K562 (cell line): Measurements from ENCODE around the gene REG4. TPM values are rescaled to one million over a fixed set of nuclear protein-coding genes. Genes with fewer than 3 reads are reported as not detected.

ENCODE experiments used
- ATAC-seq: fragments of 200-7000 bp; cut with Tn5 transposase; 3 replicates; pipeline ENCODE4 v1.9.1; 2020; ENCODE audit warnings: moderate library complexity
- BruUV-seq: library from RNA; stranded (reverse); fragments of 400-500 nt; replicated peaks from 2 replicates; lab custom pipeline; 2021; lab: Mats Ljungman, UMichigan
- CTCF ChIA-PET: fragments of 300-600 bp; formaldehyde crosslinking; extraction: SDS; loops from one replicate; lab custom pipeline; 2021; ENCODE audit warnings: low intra/inter-chr PET ratio; lab: Yijun Ruan, JAX
- POLR2A ChIA-PET: fragments of 300-600, 350-650 bp; sonication (Branson Sonifier 250); formaldehyde crosslinking; extraction: SDS; loops from one replicate; lab custom pipeline; 2021; ENCODE audit warnings: antibody characterized with exemption, inconsistent platforms; lab: Yijun Ruan, JAX
- DNase-seq, 4 experiments: peaks; one replicate each; pipeline versions ENCODE4 v3.0.0 to v3.0.0-alpha.2; 2011 to 2018; ENCODE audit warnings: low spot score in 3 of 4, mixed read lengths in 3 of 4; ENCODE audit errors: extremely low read depth in 1 of 4
- FAIRE-seq: peaks from 2 replicates; lab custom pipeline; 2011; peaks lifted over from hg19 to GRCh38; lab: Jason Lieb, UNC
- H2AFZ ChIP-seq: 2 replicates; pipeline ENCODE4 v1.6.0; 2011; ENCODE audit warnings: low read depth, low read length, control low read depth, inconsistent platforms
- H3K27ac ChIP-seq: fragments of 200-600 bp; 3 replicates; pipeline ENCODE4 v1.8.0; 2011; ENCODE audit warnings: low read depth, mild to moderate bottlenecking, control low read depth, inconsistent platforms, low read length, moderate library complexity, mixed read lengths; ENCODE audit errors: extremely low read depth
- H3K27me3 ChIP-seq, 2 experiments: fragments of 300-600 bp in 1 of 2; 2 replicates in 1 of 2; 3 replicates in 1 of 2; pipeline versions ENCODE4 v1.6.0 to v1.8.0; 2011; ENCODE audit warnings: inconsistent platforms in 2 of 2, low read length in 2 of 2, mild to moderate bottlenecking in 1 of 2, mixed read lengths in 1 of 2, moderate library complexity in 1 of 2; ENCODE audit not compliant: control insufficient read depth in 2 of 2, insufficient read depth in 2 of 2
- H3K36me3 ChIP-seq: fragments of 300-600 bp; 3 replicates; pipeline ENCODE4 v1.8.0; 2011; ENCODE audit warnings: mild to moderate bottlenecking, low read length, inconsistent platforms; ENCODE audit not compliant: control insufficient read depth, insufficient read depth
- H3K4me1 ChIP-seq, 2 experiments: fragments of 200-600 bp in 1 of 2; replicated peaks in 1 of 2; 2 replicates in 1 of 2; 3 replicates in 1 of 2; pipeline versions ENCODE4 v1.5.1 to v1.8.0; 2011; ENCODE audit warnings: inconsistent platforms in 2 of 2, low read length in 2 of 2, mild to moderate bottlenecking in 1 of 2, mixed read lengths in 1 of 2, moderate library complexity in 1 of 2; ENCODE audit not compliant: control insufficient read depth in 2 of 2, insufficient read depth in 2 of 2
- H3K4me2 ChIP-seq: 2 replicates; pipeline ENCODE4 v1.6.1; 2011; ENCODE audit warnings: low read length, control low read depth, inconsistent platforms, mixed read lengths; ENCODE audit not compliant: insufficient read depth
- H3K4me3 ChIP-seq: fragments of 200-600 bp; sonication (generic), shearing (Covaris generic); 2 replicates; pipeline ENCODE4 v1.5.1; 2016; ENCODE audit warnings: control low read depth, inconsistent platforms
- H3K79me2 ChIP-seq: fragments of 200-600 bp; 3 replicates; pipeline ENCODE4 v1.8.0; 2011; ENCODE audit warnings: low read length, inconsistent platforms; ENCODE audit not compliant: control insufficient read depth, insufficient read depth
- H3K9ac ChIP-seq, 2 experiments: 2 replicates each; pipeline versions ENCODE4 v1.6.0 to v1.6.1; 2011; ENCODE audit warnings: low read depth in 2 of 2, low read length in 2 of 2, control low read depth in 1 of 2, inconsistent platforms in 1 of 2, mild to moderate bottlenecking in 1 of 2, mixed read lengths in 1 of 2; ENCODE audit not compliant: insufficient read depth in 1 of 2
- H3K9me1 ChIP-seq: one replicate; pipeline ENCODE4 v1.6.0; 2011; ENCODE audit warnings: inconsistent platforms, mild to moderate bottlenecking, low read length, moderate library complexity; ENCODE audit not compliant: control insufficient read depth, insufficient read depth
- H3K9me3 ChIP-seq: replicated peaks from 2 replicates; pipeline ENCODE4 v1.5.1; 2011; ENCODE audit warnings: low read depth, low read length, inconsistent platforms; ENCODE audit not compliant: control insufficient read depth, insufficient read depth
- H4K20me1 ChIP-seq: replicated peaks from 2 replicates; pipeline ENCODE4 v1.6.1; 2011; ENCODE audit warnings: low read length, inconsistent platforms, mixed read lengths; ENCODE audit not compliant: control insufficient read depth, insufficient read depth
- CBFA2T2 ChIP-seq: fragments of 450-650 bp; conservative IDR thresholded peaks from 2 replicates; pipeline ENCODE4 v1.6.1; 2017; ENCODE audit warnings: mild to moderate bottlenecking
- CREB1 ChIP-seq, 2 experiments: sonication (generic) in 1 of 2; formaldehyde crosslinking in 1 of 2; IDR thresholded peaks; 2 replicates each; pipeline versions ENCODE4 v1.6.1 to v1.8.0; 2012 to 2022; ENCODE audit warnings: inconsistent platforms in 1 of 2, mild to moderate bottlenecking in 1 of 2, missing genetic modification reagents in 1 of 2, moderate library complexity in 1 of 2
- DACH1 ChIP-seq: fragments of 450-650 bp; IDR thresholded peaks from 2 replicates; pipeline ENCODE4 v1.6.1; 2018; ENCODE audit not compliant: partially characterized antibody
- FOS ChIP-seq: IDR thresholded peaks from 3 replicates; pipeline ENCODE4 v1.6.1; 2011; ENCODE audit not compliant: insufficient read length; ENCODE audit errors: extremely low read depth
- FOXJ2 ChIP-seq: fragments of 200-800 bp; sonication (Bioruptor generic); IDR thresholded peaks from 2 replicates; pipeline ENCODE4 v1.6.1; 2016; ENCODE audit warnings: missing genetic modification characterization, missing compliant biosample characterization
- HDAC6 ChIP-seq: IDR thresholded peaks from 2 replicates; pipeline ENCODE4 v1.6.1; 2012; ENCODE audit warnings: low read depth, mild to moderate bottlenecking, control low read depth, inconsistent platforms, low read length, moderate library complexity
- KLF16 ChIP-seq: IDR thresholded peaks from 2 replicates; pipeline ENCODE4 v1.6.1; 2016; ENCODE audit warnings: antibody characterized with exemption
- MBD2 ChIP-seq: sonication (generic); IDR thresholded peaks from 2 replicates; pipeline ENCODE4 v1.6.1; 2016; ENCODE audit warnings: low read depth, borderline replicate concordance
- SPI1 ChIP-seq: IDR thresholded peaks from 2 replicates; pipeline ENCODE4 v1.6.1; 2011; ENCODE audit warnings: low read depth, low read length, control low read depth, borderline replicate concordance
- STAT5A ChIP-seq: IDR thresholded peaks from 2 replicates; pipeline ENCODE4 v1.6.1; 2012; ENCODE audit warnings: low read length, inconsistent platforms, borderline replicate concordance
- YY1 ChIP-seq, 3 experiments: IDR thresholded peaks; 2 replicates each; pipeline ENCODE4 v1.6.1; 2011; ENCODE audit warnings: low read length in 2 of 3, mild to moderate bottlenecking in 2 of 3, moderate library complexity in 2 of 3, borderline replicate concordance in 1 of 3, control low read depth in 1 of 3, low read depth in 1 of 3; ENCODE audit not compliant: insufficient read depth in 3 of 3, insufficient replicate concordance in 2 of 3, control insufficient read depth in 1 of 3, insufficient read length in 1 of 3; ENCODE audit errors: extremely low read depth in 1 of 3
- WGBS: fragments of 100-300 bp; shearing (Covaris generic); methylation state at CpG from one replicate; pipeline ENCODE4 v1.1.6; 2016; ENCODE audit warnings: low coverage, mixed read lengths; ENCODE audit not compliant: insufficient coverage; ENCODE audit errors: missing lambda C conversion rate; 5-methylcytosine and 5-hydroxymethylcytosine counted together
- in situ Hi-C: fragments of 300-500 bp; cut with MboI; formaldehyde crosslinking; loops from 4 replicates; pipeline ENCODE4 v1.15.0; 2018; ENCODE audit warnings: inconsistent platforms, mixed read lengths
- intact Hi-C: fragments of 100-400 bp; cut with micrococcal nuclease; formaldehyde crosslinking; loops from 2 replicates; pipeline ENCODE4 v1.14.2; 2022
- polyA plus RNA-seq, 8 experiments: library from polyadenylated mRNA; depleted of rRNA in 4 of 8; stranded (reverse) in 5 of 8; unstranded in 3 of 8; fragments of >200 nt; fragmentation: Nextera tagmentation in 2 of 8; fragmentation: Illumina TruSeq in 1 of 8; extraction: Ambion mirVana in 2 of 8; extraction: Trizol in 1 of 8; gene quantifications; 2 replicates each; pipeline versions ENCODE4 v1.2.1 to v1.2.3, GENCODE V29; 2011 to 2014; ENCODE audit warnings: inconsistent platforms in 1 of 8, missing spikeins in 1 of 8
- total RNA-seq, 7 experiments: library from RNA; depleted of rRNA in 6 of 7; stranded (reverse); fragments of >200 nt in 6 of 7; fragmentation: Illumina TruSeq in 2 of 7; extraction: Trizol in 2 of 7; gene quantifications; 2 replicates each; pipeline versions ENCODE4 v1.2.1 to v1.2.3, GENCODE V29; 2011 to 2021; ENCODE audit warnings: low replicate concordance in 1 of 7

REG4 gene
- total and polyA plus RNA-seq, 9 of the 15 experiments (the other 6 are each of a cell fraction or from before 2014, with no cell fraction given): not detected

DNA sequence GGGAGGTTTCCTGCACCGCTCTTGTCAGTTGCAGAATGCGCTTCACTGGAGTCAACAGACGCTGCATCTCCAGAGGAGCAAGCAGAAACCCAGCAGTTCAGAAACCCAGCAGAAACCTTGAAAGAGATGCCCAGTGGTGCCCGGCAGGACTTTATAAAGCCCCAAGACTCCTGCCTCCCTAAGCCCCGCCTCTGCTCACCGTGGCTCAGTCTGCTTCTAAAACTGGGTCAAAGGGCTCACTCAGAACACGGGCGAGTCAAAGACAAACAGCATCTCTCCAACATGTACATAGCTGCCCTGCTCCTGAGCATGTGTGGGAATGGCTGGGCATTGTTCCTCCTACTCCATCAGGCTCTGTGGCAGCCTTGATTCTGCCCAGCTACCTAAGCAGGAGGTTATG lies 42.5 kb downstream of the REG4 start, which contains the start of gene HMGCS2:
TSS of gene HMGCS2 (minus strand) at position 128 of the 400 bp plus-strand sequence. CDS start at position 67, 61 bp downstream.
- ChIA-PET POLR2A (interaction anchor here (1.3 kb wide), 1 partner anchor 11 kb away, joined by 4 read pairs; no protein-coding TSS in a partner anchor), CTCF (no interaction called here)
- H3K9me3 ChIP-seq: no peaks in the 10 kb centered on the region
- no peaks in the 10 kb centered on the region for H3K4me1 ChIP-seq
- no peaks in the 10 kb centered on the region for H3K36me3 ChIP-seq
- no peak for ATAC-seq
- FAIRE-seq: no peak
- no peak within 1 kb of the TSS for H3K27ac ChIP-seq
- no peaks in the 10 kb centered on the region for H3K79me2 ChIP-seq
- intact Hi-C loops: no loop called here
- peaks cover 5 to 11% of the 10 kb centered on the region in 2 experiments for H3K27me3 ChIP-seq
- no peak for DNase-seq
- no peak within 1 kb of the TSS for H3K9ac ChIP-seq
- TF ChIP-seq STAT5A (no peak), KLF16 (no peak), FOXJ2 (tag) (no peak), YY1 (IDR thresholded peaks at IDR 0.05; ENCODE audit: borderline replicate concordance in 1 of 3, control insufficient read depth in 1 of 3, extremely low read depth in 1 of 3, insufficient read depth in 3 of 3, insufficient read length in 1 of 3, insufficient replicate concordance in 2 of 3, low read depth in 1 of 3, low read length in 2 of 3) (no peak), HDAC6 (no peak), CBFA2T2 (no peak), DACH1 (no peak), CREB1 (IDR thresholded peaks at IDR 0.05) (no peak), CREB1 (CRISPR knock-in tag; IDR thresholded peaks at IDR 0.05) (no peak), SPI1 (no peak), MBD2 (no peak), FOS (no peak)
- TF ChIP-seq, all 486 proteins: peak for 0
- Histone ChIP-seq H2AFZ (no peak within 1 kb of the TSS), H3K4me3 (no peak within 1 kb of the TSS), H3K9me1 (no peaks in the 10 kb centered on the region), H3K4me2 (no peak within 1 kb of the TSS), H4K20me1 (no peaks in the 10 kb centered on the region)
- in situ Hi-C loops: no loop called here
- BruUV-seq: no TSS peak
- 0% methylated on average over 8 of the region's 8 CpGs for WGBS
